NAMALWA (cell line): ENCODE data around the gene SS18L1.
A peak's percentile ranks its signal among the peaks of the same experiment; 100 is the strongest.

Experiments
- DNase-seq: peaks from one replicate; pipeline ENCODE4 v3.0.0-alpha.2; 2015; ENCODE audit warnings: low spot score

Gene SS18L1

GRCh38 chr20:62119591-62120364, 23.8 kb upstream of the SS18L1 start:
- DNase-seq, result no peak

- no peak for DNase-seq
Measured at GRCh38 chr20:62120365-62120762, 23.2 kb upstream of the SS18L1 start.

GRCh38 chr20:62120990-62121775, 22.4 kb upstream of the SS18L1 start:
- DNase-seq, result peak; percentile 75

- peak; percentile 97 for DNase-seq
Measured at GRCh38 chr20:62121776-62122653, 21.6 kb upstream of the SS18L1 start, which contains the start of gene LSM14B. LSM14B (plus strand) TSS chr20:62122475; CDS start chr20:62122667, 192 bp downstream.

GRCh38 chr20:62122654-62123449, 20.7 kb upstream of the SS18L1 start:
- DNase-seq, result peak; percentile 62

- peak; percentile 30 for DNase-seq
Measured at GRCh38 chr20:62123450-62124118, 20.0 kb upstream of the SS18L1 start.

- no peak for DNase-seq
Measured at GRCh38 chr20:62126141-62126540, 17.4 kb upstream of the SS18L1 start.

GRCh38 chr20:62127799-62128198, 15.8 kb upstream of the SS18L1 start:
- DNase-seq, result no peak

- no peak for DNase-seq
Measured at GRCh38 chr20:62128502-62128901, 15.1 kb upstream of the SS18L1 start.

- DNase-seq, result peak; percentile 39
Measured at GRCh38 chr20:62129731-62130531, 13.6 kb upstream of the SS18L1 start.

- no peak for DNase-seq
Measured at GRCh38 chr20:62131560-62132320, 11.8 kb upstream of the SS18L1 start.

GRCh38 chr20:62132421-62132820, 11.1 kb upstream of the SS18L1 start:
- no peak for DNase-seq

GRCh38 chr20:62133051-62133845, 10.3 kb upstream of the SS18L1 start:
- no peak for DNase-seq

GRCh38 chr20:62133864-62134263, 9.7 kb upstream of the SS18L1 start:
- DNase-seq, result peak; percentile 36

- no peak for DNase-seq
Measured at GRCh38 chr20:62134735-62135231, 8.8 kb upstream of the SS18L1 start.

GRCh38 chr20:62135573-62136266, 7.8 kb upstream of the SS18L1 start:
- DNase-seq, result no peak

- peak; percentile 85 for DNase-seq
Measured at GRCh38 chr20:62136283-62137091, 7.1 kb upstream of the SS18L1 start.
